Renal cortex interstitium (tissue), 11 donors: ENCODE data around the gene EPS8L3. TPM values are rescaled to one million over a fixed set of nuclear protein-coding genes. Genes with fewer than 3 reads are reported as not detected.

Experiments used
- DNase-seq, 11 donors: peaks; one replicate each; pipeline ENCODE4 v3.0.0-alpha.2; 2013; ENCODE audit warnings: low read depth in 9 of 11, low spot score in 4 of 11; ENCODE audit errors: extremely low read depth in 1 of 11
- polyA plus RNA-seq, 3 donors: library from polyadenylated mRNA; unstranded; fragments of 120-200 nt; gene quantifications; one replicate each; pipeline ENCODE4 v1.2.1, GENCODE V29; 2013; ENCODE audit not compliant: insufficient read length in 3 of 3

Gene EPS8L3
- polyA plus RNA-seq, 3 donors = 0.52 to 1.7 (median 0.62) TPM

- no peak for DNase-seq
Measured at GRCh38 chr1:109796484-109797302, 33.0 kb upstream of the EPS8L3 start.

GRCh38 chr1:109794319-109795132, 30.8 kb upstream of the EPS8L3 start:
- no peak for DNase-seq

GRCh38 chr1:109793486-109794318, 30.0 kb upstream of the EPS8L3 start:
- peak in 6 of 11 donors; percentile 29 to 64 (median 38) for DNase-seq

- no peak for DNase-seq
Measured at GRCh38 chr1:109793089-109793485, 29.4 kb upstream of the EPS8L3 start.

GRCh38 chr1:109792056-109792831, 28.5 kb upstream of the EPS8L3 start:
- DNase-seq = peak; percentile 75 to 95 (median 88)

GRCh38 chr1:109791495-109792043, 27.8 kb upstream of the EPS8L3 start:
- no peak for DNase-seq

GRCh38 chr1:109790735-109791494, 27.2 kb upstream of the EPS8L3 start:
- DNase-seq = no peak

GRCh38 chr1:109790329-109790728, 26.6 kb upstream of the EPS8L3 start:
- DNase-seq = no peak

GRCh38 chr1:109789551-109790180, 25.9 kb upstream of the EPS8L3 start:
- DNase-seq = no peak

- DNase-seq = no peak
Measured at GRCh38 chr1:109788695-109789521, 25.2 kb upstream of the EPS8L3 start.

- no peak for DNase-seq
Measured at GRCh38 chr1:109787845-109788601, 24.3 kb upstream of the EPS8L3 start.

GRCh38 chr1:109787211-109787844, 23.6 kb upstream of the EPS8L3 start:
- no peak for DNase-seq

- DNase-seq = no peak
Measured at GRCh38 chr1:109786531-109787021, 22.9 kb upstream of the EPS8L3 start.

GRCh38 chr1:109786112-109786480, 22.4 kb upstream of the EPS8L3 start:
- DNase-seq = no peak

- DNase-seq = no peak
Measured at GRCh38 chr1:109785446-109786111, 21.9 kb upstream of the EPS8L3 start.
